Tibial artery (tissue), 4 donors: ENCODE results near the gene TUBB6.

ENCODE experiments used
- DNase-seq, 2 donors: peaks; one replicate each; pipeline ENCODE4 v3.0.0-alpha.2; 2019
- H3K27ac ChIP-seq, 2 donors: fragments of 200-600 bp; sonication (generic) in 1 of 2; 1 replicate in 1 of 2; 2 replicates in 1 of 2; pipeline ENCODE4 v1.5.1; 2018 to 2019; ENCODE audit warnings: mild to moderate bottlenecking in 1 of 2
- H3K27me3 ChIP-seq, 2 donors: fragments of 200-600 bp; sonication (generic) in 1 of 2; one replicate each; pipeline versions ENCODE4 v1.5.1 to v1.6.0; 2016 to 2019
- H3K36me3 ChIP-seq, 3 donors: fragments of 200-600 bp; sonication (generic) in 2 of 3; one replicate each; pipeline ENCODE4 v1.5.1; 2016 to 2019; ENCODE audit warnings: mild to moderate bottlenecking in 2 of 3
- H3K4me1 ChIP-seq, 4 donors: fragments of 200-600 bp; sonication (generic) in 2 of 4; 1 replicate in 3 of 4; 2 replicates in 1 of 4; pipeline ENCODE4 v1.5.1; 2016 to 2019
- H3K4me3 ChIP-seq, 2 donors: fragments of 200-600 bp; sonication (generic) in 1 of 2; 1 replicate in 1 of 2; 2 replicates in 1 of 2; pipeline ENCODE4 v1.5.1; 2018 to 2019; ENCODE audit warnings: mild to moderate bottlenecking in 2 of 2
- H3K9me3 ChIP-seq, 3 donors: fragments of 200-600 bp; sonication (generic) in 1 of 3; one replicate each; pipeline ENCODE4 v1.5.1; 2016 to 2019
- intact Hi-C: fragments of 100-400 bp; cut with DNase I; formaldehyde crosslinking; loops from one replicate; pipeline ENCODE4 v1.15.0; 2023; ENCODE audit warnings: low total_unique reads
- TF ChIP-seq, protein P1 (sequence below), 2 experiments: fragments of 200-600 bp in 1 of 2; fragments of 450-650 bp in 1 of 2; IDR thresholded peaks; one replicate each; pipeline ENCODE4 v1.5.1; 2017 to 2019; ENCODE audit warnings: antibody characterized with exemption in 2 of 2, mild to moderate bottlenecking in 1 of 2, moderate library complexity in 1 of 2

Gene TUBB6

DNA sequence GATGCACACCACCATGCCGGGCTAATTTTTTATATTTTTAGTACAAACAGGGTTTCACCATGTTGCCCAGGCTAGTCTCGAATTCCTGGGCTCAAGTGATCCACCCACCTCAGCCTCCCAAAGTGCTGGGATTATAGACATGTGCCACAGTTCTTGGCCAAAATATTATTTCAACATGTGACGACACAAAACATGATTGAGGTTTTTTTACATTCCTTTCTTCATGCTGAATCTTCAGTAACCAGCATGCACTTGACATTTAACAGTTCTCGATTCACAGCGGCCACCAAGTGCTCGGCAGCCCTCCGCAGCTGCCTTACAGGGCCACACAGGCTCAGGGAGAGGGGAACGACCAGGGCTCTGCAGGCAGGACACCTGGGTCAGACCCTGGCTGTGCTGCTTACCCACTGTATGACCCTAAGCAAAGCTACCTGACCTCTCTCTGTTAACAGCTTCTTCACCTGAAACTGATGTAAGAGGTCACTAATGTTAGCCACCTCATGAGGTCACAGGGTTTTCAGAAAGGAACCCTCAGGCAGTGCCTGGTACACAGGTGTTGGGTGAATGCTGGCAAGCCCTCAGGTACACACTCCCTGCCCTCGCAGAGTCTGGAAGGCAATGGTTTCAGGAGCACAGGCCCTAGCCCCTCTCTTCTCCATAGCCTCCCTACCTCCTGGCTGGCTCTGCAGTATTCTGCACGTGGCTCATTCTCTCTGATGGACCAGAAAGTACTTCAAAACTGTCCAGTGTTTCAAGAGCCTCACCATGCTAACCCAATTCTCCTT lies 25.7 kb downstream of the TUBB6 start:
- TF ChIP-seq, protein P1, sequence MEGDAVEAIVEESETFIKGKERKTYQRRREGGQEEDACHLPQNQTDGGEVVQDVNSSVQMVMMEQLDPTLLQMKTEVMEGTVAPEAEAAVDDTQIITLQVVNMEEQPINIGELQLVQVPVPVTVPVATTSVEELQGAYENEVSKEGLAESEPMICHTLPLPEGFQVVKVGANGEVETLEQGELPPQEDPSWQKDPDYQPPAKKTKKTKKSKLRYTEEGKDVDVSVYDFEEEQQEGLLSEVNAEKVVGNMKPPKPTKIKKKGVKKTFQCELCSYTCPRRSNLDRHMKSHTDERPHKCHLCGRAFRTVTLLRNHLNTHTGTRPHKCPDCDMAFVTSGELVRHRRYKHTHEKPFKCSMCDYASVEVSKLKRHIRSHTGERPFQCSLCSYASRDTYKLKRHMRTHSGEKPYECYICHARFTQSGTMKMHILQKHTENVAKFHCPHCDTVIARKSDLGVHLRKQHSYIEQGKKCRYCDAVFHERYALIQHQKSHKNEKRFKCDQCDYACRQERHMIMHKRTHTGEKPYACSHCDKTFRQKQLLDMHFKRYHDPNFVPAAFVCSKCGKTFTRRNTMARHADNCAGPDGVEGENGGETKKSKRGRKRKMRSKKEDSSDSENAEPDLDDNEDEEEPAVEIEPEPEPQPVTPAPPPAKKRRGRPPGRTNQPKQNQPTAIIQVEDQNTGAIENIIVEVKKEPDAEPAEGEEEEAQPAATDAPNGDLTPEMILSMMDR (IDR thresholded peaks at IDR 0.05), result no peak
- intact Hi-C loops, result no loop called here
- Histone ChIP-seq H3K9me3 (no peaks in the 10 kb centered on the region), H3K4me1 (no peaks in the 10 kb centered on the region), H3K27me3 (no peaks in the 10 kb centered on the region), H3K27ac (no peak overlapping the region), H3K36me3 (peaks cover 38 to 81% (median 63%) of the 10 kb centered on the region in 3 donors), H3K4me3 (no peak overlapping the region)
- no peak for DNase-seq

DNA sequence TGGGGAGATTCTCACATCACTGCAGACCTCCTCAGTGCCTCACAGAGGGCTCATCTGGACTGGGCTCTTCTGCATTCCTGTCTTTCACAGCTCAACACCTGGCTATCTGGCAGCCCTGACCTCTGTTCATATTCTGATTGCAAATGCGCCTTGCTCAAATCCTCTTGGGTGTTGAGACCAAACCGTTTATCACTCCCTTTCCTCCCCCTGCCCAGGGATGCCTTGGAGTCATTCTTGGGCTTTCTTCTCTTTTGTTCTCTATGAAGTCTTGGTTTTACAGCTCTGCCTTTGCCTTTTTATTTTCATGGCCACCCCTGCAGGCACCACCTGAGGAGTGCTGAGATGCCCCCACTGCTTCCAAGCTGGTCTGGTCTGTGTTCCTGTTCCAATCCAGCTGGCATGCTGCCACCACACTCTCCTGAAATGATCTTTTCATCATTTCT lies 26.3 kb downstream of the TUBB6 start:
- H3K36me3 ChIP-seq, result peaks cover 39 to 81% (median 64%) of the 10 kb centered on the region in 3 donors
- intact Hi-C loops, result no loop called here
- no peaks in the 10 kb centered on the region for H3K9me3 ChIP-seq
- TF ChIP-seq, protein P1 (IDR thresholded peaks at IDR 0.05), result no peak
- no peak overlapping the region for H3K4me3 ChIP-seq
- no peak for DNase-seq
- H3K27me3 ChIP-seq, result no peaks in the 10 kb centered on the region
- no peak overlapping the region for H3K27ac ChIP-seq
- no peaks in the 10 kb centered on the region for H3K4me1 ChIP-seq

DNA sequence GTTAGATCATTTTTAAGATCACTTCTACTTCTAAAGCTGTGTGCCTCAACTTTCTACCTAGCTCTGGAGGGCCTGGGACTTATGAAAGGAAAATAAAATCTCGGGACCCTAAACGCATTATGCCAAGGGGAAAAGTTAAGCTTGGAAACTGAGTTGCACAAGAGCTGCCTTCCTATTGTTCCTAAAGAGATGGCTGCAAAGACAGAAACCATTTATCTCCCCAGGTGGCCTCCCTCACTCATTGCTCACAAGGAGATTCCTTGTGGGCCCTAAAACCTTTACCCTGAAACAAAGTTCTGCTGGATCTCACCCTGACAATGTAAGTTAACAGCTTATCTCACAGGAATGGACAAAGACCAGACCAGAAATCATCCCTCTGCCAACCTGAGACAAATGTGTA lies 26.8 kb downstream of the TUBB6 start:
- no peak overlapping the region for H3K27ac ChIP-seq
- H3K4me1 ChIP-seq, result no peaks in the 10 kb centered on the region
- intact Hi-C loops, result no loop called here
- H3K9me3 ChIP-seq, result no peaks in the 10 kb centered on the region
- H3K27me3 ChIP-seq, result no peaks in the 10 kb centered on the region
- TF ChIP-seq, protein P1 (IDR thresholded peaks at IDR 0.05), result no peak
- H3K4me3 ChIP-seq, result no peak overlapping the region
- H3K36me3 ChIP-seq, result peaks cover 38 to 82% (median 64%) of the 10 kb centered on the region in 3 donors
- no peak for DNase-seq

DNA sequence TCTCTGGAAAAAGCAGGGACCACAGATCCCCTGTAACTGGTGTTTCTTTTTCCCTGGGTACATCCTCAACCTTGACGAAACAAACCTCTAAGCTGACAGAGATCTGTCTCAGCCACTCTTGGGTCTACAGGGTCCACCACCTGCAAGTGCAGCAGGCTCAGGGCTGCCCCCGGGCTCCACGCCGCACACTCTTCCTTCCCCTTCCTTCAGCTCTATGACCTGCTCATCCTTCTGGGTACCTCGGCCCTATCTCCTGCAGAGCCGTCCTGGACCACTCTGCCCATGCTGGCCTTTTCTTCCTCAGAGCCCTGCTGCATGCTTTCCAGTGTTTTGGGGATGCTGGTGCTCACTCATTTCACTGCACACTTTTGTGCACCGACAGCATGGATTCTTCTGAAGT lies 27.5 kb downstream of the TUBB6 start:
- peaks cover 38 to 83% (median 67%) of the 10 kb centered on the region in 3 donors for H3K36me3 ChIP-seq
- intact Hi-C loops, result no loop called here
- H3K27me3 ChIP-seq, result no peaks in the 10 kb centered on the region

DNA sequence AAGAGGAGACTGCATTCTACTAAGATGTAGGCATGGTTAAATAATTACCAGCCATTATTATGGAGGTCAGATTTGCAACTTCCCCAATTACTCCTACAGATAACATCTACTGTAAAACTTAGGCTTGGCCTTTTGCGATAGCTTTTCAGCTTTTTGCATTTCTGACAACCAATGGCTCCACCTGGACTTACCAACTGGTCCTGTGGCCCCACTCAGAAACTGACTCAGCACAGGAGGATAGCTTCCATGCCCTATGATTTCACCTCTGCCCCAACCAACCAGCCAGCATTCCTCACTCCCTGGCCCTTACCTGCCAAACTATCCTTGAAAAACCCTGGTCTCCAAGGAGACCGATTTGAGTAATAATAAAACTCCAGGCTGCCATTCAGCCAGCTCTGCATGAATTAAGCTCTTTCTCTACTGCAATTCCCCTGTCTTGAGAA lies 28.2 kb downstream of the TUBB6 start:
- intact Hi-C loops, result no loop called here
- Histone ChIP-seq H3K27me3 (no peaks in the 10 kb centered on the region), H3K27ac (no peak overlapping the region), H3K4me1 (no peaks in the 10 kb centered on the region), H3K4me3 (no peak overlapping the region), H3K9me3 (no peaks in the 10 kb centered on the region), H3K36me3 (peaks cover 38 to 83% (median 72%) of the 10 kb centered on the region in 3 donors)
- DNase-seq, result no peak
- TF ChIP-seq, protein P1 (IDR thresholded peaks at IDR 0.05), result no peak

More for the DNA sequence above, 27.5 kb downstream of the TUBB6 start:
- DNase-seq, result no peak
- Histone ChIP-seq H3K27ac (no peak overlapping the region), H3K9me3 (no peaks in the 10 kb centered on the region), H3K4me1 (no peaks in the 10 kb centered on the region), H3K4me3 (no peak overlapping the region)
- TF ChIP-seq, protein P1 (IDR thresholded peaks at IDR 0.05), result no peak
